Fibroblast of lung (primary cell): Measurements from ENCODE around the gene ZNF22.

Experiments
- CTCF ChIP-seq, 2 donors: IDR thresholded peaks in 1 of 2; conservative IDR thresholded peaks in 1 of 2; 1 replicate in 1 of 2; 2 replicates in 1 of 2; pipeline ENCODE4 v1.5.1; 2011 to 2012; ENCODE audit warnings: low read length in 2 of 2, control low read depth in 1 of 2, inconsistent platforms in 1 of 2, low read depth in 1 of 2, mild to moderate bottlenecking in 1 of 2
- EZH2 ChIP-seq: IDR thresholded peaks from 2 replicates; pipeline ENCODE4 v1.5.1; 2012; ENCODE audit warnings: low read length, control low read depth, mild to moderate bottlenecking; ENCODE audit errors: missing control alignments

- TF ChIP-seq CTCF (conservative IDR thresholded peaks at IDR 0.05 in 1 of 2, IDR thresholded peaks at IDR 0.05 in 1 of 2; ENCODE audit: low read depth in 1 of 2, low read length in 2 of 2), result no peak
- TF ChIP-seq EZH2, result no peak
These were observed 2.5 kb upstream of the ZNF22 start for GRCh38 chr10:44998146-44998631.
